Left ventricle myocardium inferior (tissue), 1 donor: ENCODE results near the gene PAX7. TPM values are rescaled to one million over a fixed set of nuclear protein-coding genes. Genes with fewer than 3 reads are reported as not detected.

ENCODE experiments used
- DNase-seq: peaks from one replicate; pipeline ENCODE4 v3.0.0-alpha.2; 2020
- H3K27ac ChIP-seq: fragments of 200-600 bp; replicated peaks from 2 replicates; pipeline ENCODE4 v1.8.0; 2021
- H3K27me3 ChIP-seq: fragments of 200-600 bp; 2 replicates; pipeline ENCODE4 v1.8.0; 2021; ENCODE audit warnings: low read depth
- H3K36me3 ChIP-seq: fragments of 200-600 bp; 2 replicates; pipeline ENCODE4 v1.8.0; 2021
- H3K4me1 ChIP-seq: fragments of 200-600 bp; 2 replicates; pipeline ENCODE4 v1.8.0; 2021
- H3K4me3 ChIP-seq: fragments of 200-600 bp; 2 replicates; pipeline ENCODE4 v1.8.0; 2021; ENCODE audit warnings: mild to moderate bottlenecking, moderate library complexity
- H3K9me3 ChIP-seq: fragments of 200-600 bp; replicated peaks from 2 replicates; pipeline ENCODE4 v1.8.0; 2021
- CTCF ChIP-seq: fragments of 200-600 bp; IDR thresholded peaks from 2 replicates; pipeline ENCODE4 v1.8.0; 2021; ENCODE audit warnings: antibody characterized with exemption, mild to moderate bottlenecking, borderline replicate concordance
- intact Hi-C: fragments of 100-400 bp; cut with micrococcal nuclease; formaldehyde crosslinking; loops from one replicate; pipeline ENCODE4 v1.11.0; 2022
- total RNA-seq: library from RNA; stranded (reverse); fragmentation: NEBNext Ultra II Directional; extraction: Animal tissue kit (Norgen Biotek cat#: 25700); gene quantifications from one replicate; pipeline ENCODE4 v1.2.1, GENCODE V29; 2021
- donor health status: DM: no; HTN: yes; CAD: no; lungs with severe emphysema.

Gene PAX7
- total RNA-seq, 1 donor from 2014 or later = not detected

- Histone ChIP-seq H3K4me3 (no peak overlapping the region), H3K27ac (no peak overlapping the region), H3K36me3 (no peaks in the 10 kb centered on the region), H3K9me3 (no peaks in the 10 kb centered on the region), H3K27me3 (peaks cover 99% of the 10 kb centered on the region), H3K4me1 (no peaks in the 10 kb centered on the region)
- intact Hi-C loops = no loop called here
- DNase-seq = no peak
- TF ChIP-seq CTCF = no peak
Observed at GRCh38 chr1:18732686-18733085, 102.0 kb downstream of the PAX7 start.

GRCh38 chr1:18734001-18734400, 103.4 kb downstream of the PAX7 start:
- DNase-seq = no peak
- no peak overlapping the region for H3K4me3 ChIP-seq
- H3K9me3 ChIP-seq = no peaks in the 10 kb centered on the region
- no peak for TF ChIP-seq CTCF
- H3K4me1 ChIP-seq = no peaks in the 10 kb centered on the region
- no peak overlapping the region for H3K27ac ChIP-seq
- no peaks in the 10 kb centered on the region for H3K36me3 ChIP-seq
- intact Hi-C loops = no loop called here
- H3K27me3 ChIP-seq = peaks cover 99% of the 10 kb centered on the region

GRCh38 chr1:18734461-18735223, 104.0 kb downstream of the PAX7 start:
- Histone ChIP-seq H3K4me1 (no peaks in the 10 kb centered on the region), H3K36me3 (no peaks in the 10 kb centered on the region), H3K27ac (no peak overlapping the region), H3K4me3 (no peak overlapping the region), H3K9me3 (no peaks in the 10 kb centered on the region), H3K27me3 (peaks cover 99% of the 10 kb centered on the region)
- intact Hi-C loops = no loop called here
- no peak for TF ChIP-seq CTCF
- DNase-seq = no peak

GRCh38 chr1:18735224-18735997, 104.8 kb downstream of the PAX7 start:
- Histone ChIP-seq H3K27ac (no peak overlapping the region), H3K4me1 (no peaks in the 10 kb centered on the region), H3K9me3 (no peaks in the 10 kb centered on the region), H3K4me3 (no peak overlapping the region), H3K36me3 (no peaks in the 10 kb centered on the region), H3K27me3 (peaks cover 99% of the 10 kb centered on the region)
- intact Hi-C loops = no loop called here
- no peak for DNase-seq
- no peak for TF ChIP-seq CTCF

GRCh38 chr1:18736958-18737357, 106.3 kb downstream of the PAX7 start:
- H3K4me3 ChIP-seq = no peak overlapping the region
- H3K27ac ChIP-seq = no peak overlapping the region
- H3K27me3 ChIP-seq = peaks cover 99% of the 10 kb centered on the region
- no peaks in the 10 kb centered on the region for H3K4me1 ChIP-seq
- no peaks in the 10 kb centered on the region for H3K36me3 ChIP-seq
- no peak for DNase-seq
- no peak for TF ChIP-seq CTCF
- intact Hi-C loops = no loop called here
- H3K9me3 ChIP-seq = no peaks in the 10 kb centered on the region
